Cardiac muscle cell (in vitro differentiated cells and primary cell): Measurements from ENCODE around the gene PCDH17. TPM values are rescaled to one million over a fixed set of nuclear protein-coding genes. Genes with fewer than 3 reads are reported as not detected.

ENCODE experiments used
- DNase-seq, 2 donors: peaks; one replicate each; pipeline versions ENCODE4 v3.0.0 to v3.0.0-alpha.2; 2010 to 2017; ENCODE audit warnings: low read depth in 1 of 2, low spot score in 1 of 2
- H3K27ac ChIP-seq: fragments of 200-600 bp; sonication (generic); 2 replicates; pipeline ENCODE4 v1.5.1; 2016
- H3K27me3 ChIP-seq: fragments of 200-600 bp; sonication (generic); 2 replicates; pipeline ENCODE4 v1.6.0; 2016; ENCODE audit warnings: control low read depth
- H3K36me3 ChIP-seq: fragments of 200-600 bp; sonication (generic); 2 replicates; pipeline ENCODE4 v1.5.1; 2016; ENCODE audit warnings: control low read depth
- H3K4me1 ChIP-seq: fragments of 200-600 bp; sonication (generic); 2 replicates; pipeline ENCODE4 v1.8.1; 2017; ENCODE audit warnings: low read depth, mild to moderate bottlenecking, mixed run types
- H3K4me3 ChIP-seq: fragments of 200-600 bp; sonication (generic); 2 replicates; pipeline ENCODE4 v1.5.1; 2016; ENCODE audit warnings: mild to moderate bottlenecking
- H3K9me3 ChIP-seq: fragments of 200-600 bp; sonication (generic); 2 replicates; pipeline ENCODE4 v1.5.1; 2017; ENCODE audit warnings: low read depth, mild to moderate bottlenecking, control low read depth
- CTCF ChIP-seq: IDR thresholded peaks from 2 replicates; pipeline ENCODE4 v1.5.1; 2012; ENCODE audit warnings: low read depth, mild to moderate bottlenecking, low read length
- polyA plus RNA-seq: library from polyadenylated mRNA; unstranded; fragments of >200 nt; fragmentation: Nextera tagmentation; extraction: Ambion mirVana; gene quantifications from 2 replicates; pipeline ENCODE4 v1.2.1, GENCODE V29; 2016
- total RNA-seq: library from RNA; depleted of rRNA; stranded (reverse); fragments of >200 nt; gene quantifications from 2 replicates; pipeline ENCODE4 v1.2.3, GENCODE V29; 2016

The PCDH17 gene
- total and polyA plus RNA-seq, 2 experiments from 2014 or later, result 0.86 to 11.1 TPM

- H3K27me3 ChIP-seq, result no peaks in the 10 kb centered on the region
- H3K27ac ChIP-seq, result no peak overlapping the region
- no peak for DNase-seq
- no peaks in the 10 kb centered on the region for H3K36me3 ChIP-seq
- H3K9me3 ChIP-seq, result no peaks in the 10 kb centered on the region
- no peak for TF ChIP-seq CTCF
- no peak overlapping the region for H3K4me3 ChIP-seq
- H3K4me1 ChIP-seq, result no peaks in the 10 kb centered on the region
Measured at GRCh38 chr13:57739089-57739488, 107.5 kb downstream of the PCDH17 start.

- H3K4me1 ChIP-seq, result no peaks in the 10 kb centered on the region
- no peaks in the 10 kb centered on the region for H3K27me3 ChIP-seq
- DNase-seq, result no peak
- no peak for TF ChIP-seq CTCF
- H3K9me3 ChIP-seq, result no peaks in the 10 kb centered on the region
- H3K27ac ChIP-seq, result no peak overlapping the region
- H3K36me3 ChIP-seq, result no peaks in the 10 kb centered on the region
- no peak overlapping the region for H3K4me3 ChIP-seq
Measured at GRCh38 chr13:57739543-57740190, 108.1 kb downstream of the PCDH17 start.

GRCh38 chr13:57740719-57741118 lies 109.2 kb downstream of the PCDH17 start:
- Histone ChIP-seq H3K36me3 (no peaks in the 10 kb centered on the region), H3K4me3 (no peak overlapping the region), H3K4me1 (no peaks in the 10 kb centered on the region), H3K9me3 (no peaks in the 10 kb centered on the region), H3K27ac (no peak overlapping the region), H3K27me3 (no peaks in the 10 kb centered on the region)
- no peak for DNase-seq
- no peak for TF ChIP-seq CTCF

- Histone ChIP-seq H3K4me3 (no peak overlapping the region), H3K27me3 (no peaks in the 10 kb centered on the region), H3K4me1 (no peaks in the 10 kb centered on the region), H3K36me3 (no peaks in the 10 kb centered on the region), H3K27ac (no peak overlapping the region), H3K9me3 (no peaks in the 10 kb centered on the region)
- DNase-seq, result no peak
- no peak for TF ChIP-seq CTCF
Measured at GRCh38 chr13:57748096-57748495, 116.6 kb downstream of the PCDH17 start.

- Histone ChIP-seq H3K9me3 (no peaks in the 10 kb centered on the region), H3K36me3 (no peaks in the 10 kb centered on the region), H3K4me3 (no peak overlapping the region), H3K27ac (no peak overlapping the region), H3K27me3 (no peaks in the 10 kb centered on the region), H3K4me1 (no peaks in the 10 kb centered on the region)
- no peak for DNase-seq
- no peak for TF ChIP-seq CTCF
Measured at GRCh38 chr13:57760951-57761350, 129.4 kb downstream of the PCDH17 start.
